Endometrial microvascular endothelial cells (primary cell): ENCODE data around the gene NBL1. TPM values are rescaled to one million over a fixed set of nuclear protein-coding genes. Genes with fewer than 3 reads are reported as not detected.

Source experiments
- in situ Hi-C: cut with HindIII; loops from 2 replicates; pipeline ENCODE4 v1.10.0; 2017; ENCODE audit warnings: low sequenced_read_pairs, low pct_unique_long_range_greater_than_20kb; ENCODE audit errors: inconsistent ontology term
- total RNA-seq: library from RNA; depleted of rRNA; stranded (reverse); fragments of >200 nt; gene quantifications from one replicate; pipeline ENCODE4 v1.2.3, GENCODE V29; 2015; ENCODE audit errors: inconsistent ontology term

The NBL1 gene
- total RNA-seq, 1 donor from 2014 or later = 50.8 TPM

DNA sequence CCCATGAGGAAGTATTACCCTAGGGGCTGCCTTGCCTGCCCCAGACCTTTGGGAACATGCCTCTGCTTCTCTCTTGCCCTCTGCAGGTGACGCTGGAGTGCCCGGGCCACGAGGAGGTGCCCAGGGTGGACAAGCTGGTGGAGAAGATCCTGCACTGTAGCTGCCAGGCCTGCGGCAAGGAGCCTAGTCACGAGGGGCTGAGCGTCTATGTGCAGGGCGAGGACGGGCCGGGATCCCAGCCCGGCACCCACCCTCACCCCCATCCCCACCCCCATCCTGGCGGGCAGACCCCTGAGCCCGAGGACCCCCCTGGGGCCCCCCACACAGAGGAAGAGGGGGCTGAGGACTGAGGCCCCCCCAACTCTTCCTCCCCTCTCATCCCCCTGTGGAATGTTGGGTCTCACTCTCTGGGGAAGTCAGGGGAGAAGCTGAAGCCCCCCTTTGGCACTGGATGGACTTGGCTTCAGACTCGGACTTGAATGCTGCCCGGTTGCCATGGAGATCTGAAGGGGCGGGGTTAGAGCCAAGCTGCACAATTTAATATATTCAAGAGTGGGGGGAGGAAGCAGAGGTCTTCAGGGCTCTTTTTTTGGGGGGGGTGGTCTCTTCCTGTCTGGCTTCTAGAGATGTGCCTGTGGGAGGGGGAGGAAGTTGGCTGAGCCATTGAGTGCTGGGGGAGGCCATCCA lies 12.8 kb downstream of the NBL1 start:
- in situ Hi-C loops = no loop called here

DNA sequence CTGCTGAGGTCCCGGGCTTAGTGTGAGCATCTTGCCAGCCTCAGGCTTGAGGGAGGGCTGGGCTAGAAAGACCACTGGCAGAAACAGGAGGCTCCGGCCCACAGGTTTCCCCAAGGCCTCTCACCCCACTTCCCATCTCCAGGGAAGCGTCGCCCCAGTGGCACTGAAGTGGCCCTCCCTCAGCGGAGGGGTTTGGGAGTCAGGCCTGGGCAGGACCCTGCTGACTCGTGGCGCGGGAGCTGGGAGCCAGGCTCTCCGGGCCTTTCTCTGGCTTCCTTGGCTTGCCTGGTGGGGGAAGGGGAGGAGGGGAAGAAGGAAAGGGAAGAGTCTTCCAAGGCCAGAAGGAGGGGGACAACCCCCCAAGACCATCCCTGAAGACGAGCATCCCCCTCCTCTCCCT lies 13.4 kb downstream of the NBL1 start:
- in situ Hi-C loops = no loop called here

DNA sequence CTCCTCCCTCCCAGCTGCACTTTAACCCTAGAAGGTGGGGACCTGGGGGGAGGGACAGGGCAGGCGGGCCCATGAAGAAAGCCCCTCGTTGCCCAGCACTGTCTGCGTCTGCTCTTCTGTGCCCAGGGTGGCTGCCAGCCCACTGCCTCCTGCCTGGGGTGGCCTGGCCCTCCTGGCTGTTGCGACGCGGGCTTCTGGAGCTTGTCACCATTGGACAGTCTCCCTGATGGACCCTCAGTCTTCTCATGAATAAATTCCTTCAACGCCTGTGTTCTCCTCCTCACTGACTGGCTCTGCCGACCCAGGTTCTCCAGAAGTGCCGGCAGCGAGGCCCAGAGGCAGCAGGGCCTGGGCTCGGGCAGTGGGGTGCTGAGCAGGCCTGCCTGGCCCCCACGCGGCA lies 14.1 kb downstream of the NBL1 start:
- in situ Hi-C loops = no loop called here

DNA sequence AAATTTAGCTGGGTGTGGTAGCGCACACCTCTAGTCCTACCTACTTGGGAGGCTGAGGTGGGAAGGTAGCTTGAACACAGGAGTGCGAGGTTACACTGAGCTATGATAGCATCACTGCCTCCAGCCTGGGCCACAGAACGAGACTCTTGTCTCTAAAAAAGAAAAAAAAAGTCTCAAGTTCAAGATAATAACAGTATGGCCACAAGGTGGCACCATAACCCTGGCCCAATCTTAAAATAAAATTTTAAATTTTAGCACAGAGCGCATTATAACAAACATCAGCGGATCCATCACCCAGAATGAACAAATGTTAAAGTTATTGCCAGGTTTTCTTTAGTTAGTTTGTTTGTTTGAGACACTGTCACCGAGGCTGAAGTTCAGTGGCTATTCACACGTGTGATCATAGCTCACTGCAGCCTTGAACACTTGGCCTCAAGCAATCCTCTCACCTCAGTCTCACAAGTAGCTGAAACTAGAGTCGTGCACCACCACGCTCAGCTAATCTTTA lies 17.7 kb downstream of the NBL1 start:
- in situ Hi-C loops = no loop called here

DNA sequence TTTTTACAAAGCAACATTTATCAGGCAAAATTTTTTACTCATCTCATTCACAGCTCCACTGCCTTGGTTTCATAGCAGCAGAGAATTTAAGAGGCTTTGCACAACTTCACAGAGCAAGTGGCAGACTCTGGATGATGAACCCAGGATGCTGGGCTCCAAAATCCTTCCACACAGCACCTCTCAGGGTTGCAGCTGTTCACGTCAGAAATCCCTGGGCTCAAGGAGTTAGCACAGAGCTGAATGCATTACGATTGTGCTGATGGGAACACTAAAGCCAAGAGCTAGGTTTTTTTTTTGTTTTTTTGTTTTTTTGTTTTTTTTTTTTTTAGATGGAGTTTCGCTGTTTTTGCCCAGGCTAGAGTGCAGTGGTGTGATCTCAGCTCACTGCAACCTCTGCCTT lies 18.2 kb downstream of the NBL1 start:
- in situ Hi-C loops = no loop called here

DNA sequence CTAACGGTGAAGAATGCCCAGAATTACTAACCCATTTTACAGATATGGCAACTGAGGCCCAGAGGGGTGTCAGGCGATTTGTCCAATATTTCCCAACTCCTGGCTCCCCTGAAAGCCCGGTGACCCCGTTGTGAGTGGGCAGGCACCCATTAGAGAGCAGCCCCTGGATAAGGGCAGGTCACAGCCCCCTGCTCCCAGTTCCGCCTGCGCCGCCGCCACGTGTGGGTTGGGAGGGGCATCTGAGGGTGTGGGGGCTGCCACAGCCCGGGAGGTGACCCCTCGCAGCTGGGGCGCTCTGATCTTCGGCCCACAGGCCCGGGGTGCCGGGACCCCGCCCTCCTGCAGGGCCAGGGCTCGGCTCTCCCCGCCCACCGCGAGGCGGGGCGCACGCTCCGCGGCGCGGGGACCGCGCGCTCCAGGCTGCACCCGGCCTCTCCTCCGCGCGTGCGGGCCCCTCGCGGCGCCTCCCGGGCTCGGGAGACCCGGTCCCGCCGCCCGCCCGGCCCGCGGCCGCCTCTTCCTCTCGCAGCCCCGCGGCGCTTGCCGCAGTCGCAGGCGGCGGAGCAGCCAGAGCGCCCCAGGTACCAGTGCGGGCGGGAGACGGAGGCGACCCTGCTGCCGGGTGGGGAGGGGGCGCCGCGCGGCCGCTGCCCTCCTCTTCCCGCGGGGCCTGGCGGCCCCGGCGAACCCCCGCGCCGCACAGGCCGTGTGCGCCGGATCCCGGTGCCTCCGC lies 20.5 kb downstream of the NBL1 start, which contains the start of gene HTR6:
Gene HTR6, plus strand, starts transcription at position 423 of the 733 bp plus-strand sequence. CDS start 879 bp downstream, outside the sequence.
- in situ Hi-C loops = no loop called here

DNA sequence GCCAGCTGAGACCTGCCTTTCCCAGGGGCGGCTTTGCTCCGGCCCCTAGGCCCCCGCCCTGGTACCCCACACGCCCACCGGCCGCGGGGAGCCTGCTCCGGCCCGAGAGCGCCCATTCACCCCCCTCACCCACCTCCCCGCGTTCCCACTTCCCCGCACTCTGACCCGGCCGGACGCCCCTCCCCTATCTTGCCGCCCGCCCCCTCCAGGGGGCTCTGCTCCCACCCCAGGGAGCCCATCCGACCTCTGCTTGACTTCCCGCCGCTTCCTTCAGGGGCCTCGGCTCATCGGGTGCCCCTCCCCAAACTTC lies 21.0 kb downstream of the NBL1 start:
- in situ Hi-C loops = no loop called here

DNA sequence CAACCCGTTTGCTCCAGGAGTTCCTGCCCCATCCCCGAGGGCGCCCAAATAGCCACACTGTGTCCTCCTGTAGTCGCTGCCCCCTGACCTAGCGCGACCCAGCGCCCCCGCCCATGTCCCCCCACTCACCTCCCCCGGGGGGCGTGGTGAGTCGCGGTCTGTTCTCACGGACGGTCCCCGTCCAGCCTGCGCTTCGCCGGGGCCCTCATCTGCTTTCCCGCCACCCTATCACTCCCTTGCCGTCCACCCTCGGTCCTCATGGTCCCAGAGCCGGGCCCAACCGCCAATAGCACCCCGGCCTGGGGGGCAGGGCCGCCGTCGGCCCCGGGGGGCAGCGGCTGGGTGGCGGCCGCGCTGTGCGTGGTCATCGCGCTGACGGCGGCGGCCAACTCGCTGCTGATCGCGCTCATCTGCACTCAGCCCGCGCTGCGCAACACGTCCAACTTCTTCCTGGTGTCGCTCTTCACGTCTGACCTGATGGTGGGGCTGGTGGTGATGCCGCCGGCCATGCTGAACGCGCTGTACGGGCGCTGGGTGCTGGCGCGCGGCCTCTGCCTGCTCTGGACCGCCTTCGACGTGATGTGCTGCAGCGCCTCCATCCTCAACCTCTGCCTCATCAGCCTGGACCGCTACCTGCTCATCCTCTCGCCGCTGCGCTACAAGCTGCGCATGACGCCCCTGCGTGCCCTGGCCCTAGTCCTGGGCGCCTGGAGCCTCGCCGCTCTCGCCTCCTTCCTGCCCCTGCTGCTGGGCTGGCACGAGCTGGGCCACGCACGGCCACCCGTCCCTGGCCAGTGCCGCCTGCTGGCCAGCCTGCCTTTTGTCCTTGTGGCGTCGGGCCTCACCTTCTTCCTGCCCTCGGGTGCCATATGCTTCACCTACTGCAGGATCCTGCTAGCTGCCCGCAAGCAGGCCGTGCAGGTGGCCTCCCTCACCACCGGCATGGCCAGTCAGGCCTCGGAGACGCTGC lies 21.7 kb downstream of the NBL1 start:
- in situ Hi-C loops = no loop called here

DNA sequence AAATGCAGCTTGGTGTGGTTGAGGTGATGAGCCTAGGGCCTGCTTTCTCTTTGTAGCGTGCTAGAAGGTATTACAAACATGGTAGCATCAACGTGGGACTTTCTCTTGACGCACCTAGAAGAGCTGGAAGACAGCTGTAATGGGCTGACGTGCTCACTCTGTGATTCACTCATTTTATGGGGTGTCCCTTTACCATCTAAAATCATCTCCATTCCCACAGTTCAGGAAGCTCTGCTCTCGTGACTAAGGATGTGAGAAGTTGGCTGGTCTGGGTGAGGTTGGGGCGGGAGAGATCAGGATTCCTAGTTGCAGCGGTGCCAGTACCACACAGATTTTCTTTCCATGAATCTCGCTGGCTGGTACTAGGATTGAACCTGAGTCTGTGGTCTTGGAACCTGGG lies 24.8 kb downstream of the NBL1 start:
- in situ Hi-C loops = no loop called here

DNA sequence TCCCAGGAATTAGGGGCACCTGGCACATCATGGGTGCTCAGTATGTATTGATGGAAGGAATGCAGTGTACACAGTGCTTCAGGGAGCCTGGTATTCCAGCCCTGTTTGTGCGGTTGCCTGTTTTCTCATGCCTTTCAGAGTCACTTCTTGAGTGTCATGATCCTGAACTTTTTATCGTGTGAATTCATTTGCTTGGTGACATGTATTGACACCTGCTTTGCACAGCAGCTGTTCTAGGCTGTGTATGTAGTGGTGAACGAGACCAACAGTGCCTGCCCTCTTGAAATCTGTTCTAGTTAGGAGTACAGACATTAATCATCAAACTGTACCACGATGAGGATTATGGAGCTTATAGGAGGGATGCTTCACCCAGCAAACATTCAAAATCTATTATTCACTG lies 26.7 kb downstream of the NBL1 start:
- in situ Hi-C loops = no loop called here

DNA sequence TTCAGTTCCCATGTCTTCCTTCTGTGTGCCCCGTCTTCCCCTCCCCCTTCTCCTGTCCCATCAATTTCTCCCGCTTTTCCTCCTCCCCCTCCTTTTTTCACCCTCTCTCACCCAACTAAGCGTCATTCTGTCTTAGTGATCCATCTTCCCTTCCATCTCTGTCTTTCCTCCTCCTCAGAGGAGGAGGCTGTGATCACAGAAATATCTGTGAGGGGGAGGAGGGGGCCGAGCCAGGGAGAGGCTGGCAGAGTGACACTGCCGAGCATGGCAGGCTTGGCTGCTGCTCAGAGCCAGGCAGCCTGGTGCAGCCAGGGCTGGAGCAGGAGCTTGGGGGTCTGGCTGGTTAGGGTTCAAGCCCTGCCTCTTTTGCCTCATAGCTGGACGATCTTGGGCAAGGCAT lies 28.1 kb downstream of the NBL1 start:
- in situ Hi-C loops = no loop called here

DNA sequence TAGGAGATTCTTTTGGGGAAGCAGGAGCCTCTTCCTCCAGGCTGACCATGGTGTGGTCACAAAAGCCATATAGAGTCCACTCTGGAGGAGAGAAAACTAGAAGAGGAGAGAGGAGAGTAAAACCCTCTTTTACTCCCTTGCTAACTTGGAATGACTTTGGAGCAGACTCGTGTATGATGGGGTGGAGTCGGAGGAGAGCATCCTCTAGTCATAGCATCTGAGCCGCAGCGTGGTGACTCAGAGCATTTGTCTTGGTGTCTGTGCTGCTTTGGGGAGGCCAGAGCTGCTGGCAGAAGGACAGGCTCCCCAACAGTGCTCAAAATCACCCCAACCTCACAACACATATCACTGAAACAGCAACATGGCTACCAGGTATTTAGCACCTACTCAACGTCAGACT lies 31.7 kb downstream of the NBL1 start:
- in situ Hi-C loops = no loop called here

DNA sequence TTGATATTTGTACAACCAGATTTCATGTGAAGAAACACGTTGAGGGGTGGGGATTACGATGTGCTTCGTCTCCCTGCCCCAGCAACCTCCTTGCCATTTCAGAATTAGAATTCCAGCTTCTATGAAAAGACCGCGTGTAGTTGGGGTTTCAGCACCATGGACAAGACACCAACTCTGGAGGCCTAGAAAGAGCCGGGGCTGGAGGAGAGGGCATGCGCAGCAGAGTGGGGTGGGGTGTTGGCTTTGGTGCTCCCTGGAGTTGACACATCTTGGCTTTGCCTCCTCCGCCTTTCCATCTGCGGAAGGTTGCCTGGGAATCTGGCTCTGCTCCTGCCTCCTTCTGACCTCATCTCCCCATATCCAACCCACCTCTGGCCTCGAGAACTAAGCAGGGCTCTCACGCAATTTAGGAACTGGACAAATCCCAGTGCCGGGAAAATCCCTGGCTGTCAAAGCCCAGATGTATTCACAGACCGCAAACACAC lies 32.4 kb downstream of the NBL1 start:
- in situ Hi-C loops = no loop called here

DNA sequence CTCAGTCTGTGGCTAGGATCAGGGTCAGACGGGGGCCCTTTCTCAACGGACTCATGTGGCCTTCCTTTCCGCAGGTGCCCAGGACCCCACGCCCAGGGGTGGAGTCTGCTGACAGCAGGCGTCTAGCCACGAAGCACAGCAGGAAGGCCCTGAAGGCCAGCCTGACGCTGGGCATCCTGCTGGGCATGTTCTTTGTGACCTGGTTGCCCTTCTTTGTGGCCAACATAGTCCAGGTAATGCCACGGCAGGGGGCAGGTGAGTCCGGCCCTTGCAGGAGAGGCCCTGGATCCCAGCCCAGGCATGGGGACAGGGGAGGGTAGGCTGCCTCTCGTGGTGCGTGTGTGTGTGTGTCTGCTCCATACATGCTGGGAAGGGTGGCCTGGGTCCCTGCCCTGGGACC lies 34.4 kb downstream of the NBL1 start:
- in situ Hi-C loops = no loop called here

DNA sequence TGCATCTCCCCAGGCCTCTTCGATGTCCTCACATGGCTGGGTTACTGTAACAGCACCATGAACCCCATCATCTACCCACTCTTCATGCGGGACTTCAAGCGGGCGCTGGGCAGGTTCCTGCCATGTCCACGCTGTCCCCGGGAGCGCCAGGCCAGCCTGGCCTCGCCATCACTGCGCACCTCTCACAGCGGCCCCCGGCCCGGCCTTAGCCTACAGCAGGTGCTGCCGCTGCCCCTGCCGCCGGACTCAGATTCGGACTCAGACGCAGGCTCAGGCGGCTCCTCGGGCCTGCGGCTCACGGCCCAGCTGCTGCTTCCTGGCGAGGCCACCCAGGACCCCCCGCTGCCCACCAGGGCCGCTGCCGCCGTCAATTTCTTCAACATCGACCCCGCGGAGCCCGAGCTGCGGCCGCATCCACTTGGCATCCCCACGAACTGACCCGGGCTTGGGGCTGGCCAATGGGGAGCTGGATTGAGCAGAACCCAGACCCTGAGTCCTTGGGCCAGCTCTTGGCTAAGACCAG lies 34.9 kb downstream of the NBL1 start:
- in situ Hi-C loops = no loop called here

DNA sequence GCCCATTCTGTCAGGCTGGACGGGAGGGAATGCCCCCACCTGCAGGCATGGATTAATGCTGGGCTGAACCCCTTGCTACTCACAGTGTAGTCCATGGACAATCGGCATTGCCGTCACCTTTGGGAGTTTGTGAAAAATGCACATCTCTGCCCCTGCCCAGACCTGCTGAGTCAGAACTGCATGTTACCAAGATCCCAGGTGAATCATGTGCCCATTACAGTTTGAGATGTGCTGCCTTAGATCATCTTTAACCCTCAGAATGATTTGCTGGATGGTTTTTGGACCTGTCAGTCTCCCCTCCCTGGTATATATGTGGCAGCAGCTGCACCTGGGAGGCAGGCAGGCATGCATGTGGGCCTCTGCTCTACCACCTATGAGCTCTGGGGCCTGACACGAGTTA lies 35.6 kb downstream of the NBL1 start:
- in situ Hi-C loops = no loop called here

DNA sequence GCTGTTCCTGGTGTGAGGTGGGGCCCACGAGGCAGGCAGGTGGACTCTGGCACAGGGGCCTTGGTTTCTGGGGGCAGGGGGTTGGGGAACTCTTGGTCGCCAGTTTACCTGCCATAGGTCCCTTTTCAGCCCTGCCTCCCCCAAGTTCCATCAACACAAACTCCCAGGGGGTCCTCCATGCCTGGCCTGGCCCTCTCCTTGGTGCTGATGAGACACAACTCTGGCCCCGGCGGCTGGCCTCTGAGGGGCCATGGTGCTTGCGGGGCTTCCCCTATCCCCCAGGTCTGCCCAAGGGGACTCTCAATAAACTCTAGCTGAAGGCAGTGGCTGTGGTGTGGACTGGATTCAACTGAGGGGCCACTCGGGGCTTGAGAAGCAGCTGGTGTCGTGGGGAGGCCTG lies 36.5 kb downstream of the NBL1 start:
- in situ Hi-C loops = no loop called here

DNA sequence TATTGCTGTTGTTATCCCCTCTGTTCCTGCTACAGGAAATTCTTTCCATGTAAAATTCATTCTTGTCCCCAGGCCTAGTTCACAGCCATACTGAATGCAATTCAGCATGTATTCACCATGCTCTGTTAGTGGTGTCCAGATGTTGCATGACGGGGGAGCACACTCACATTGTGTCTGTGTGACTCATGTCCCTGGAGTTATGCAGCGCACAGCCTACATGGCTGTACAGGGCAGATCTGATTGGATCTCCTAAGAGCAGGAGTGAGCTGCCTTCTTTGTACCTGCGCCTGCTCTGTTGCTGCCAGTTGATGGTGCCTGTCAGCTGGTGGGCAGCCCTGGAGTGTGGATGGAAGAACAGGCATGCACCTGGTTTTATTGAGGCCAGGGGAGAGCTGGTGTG lies 38.1 kb downstream of the NBL1 start:
- in situ Hi-C loops = no loop called here

DNA sequence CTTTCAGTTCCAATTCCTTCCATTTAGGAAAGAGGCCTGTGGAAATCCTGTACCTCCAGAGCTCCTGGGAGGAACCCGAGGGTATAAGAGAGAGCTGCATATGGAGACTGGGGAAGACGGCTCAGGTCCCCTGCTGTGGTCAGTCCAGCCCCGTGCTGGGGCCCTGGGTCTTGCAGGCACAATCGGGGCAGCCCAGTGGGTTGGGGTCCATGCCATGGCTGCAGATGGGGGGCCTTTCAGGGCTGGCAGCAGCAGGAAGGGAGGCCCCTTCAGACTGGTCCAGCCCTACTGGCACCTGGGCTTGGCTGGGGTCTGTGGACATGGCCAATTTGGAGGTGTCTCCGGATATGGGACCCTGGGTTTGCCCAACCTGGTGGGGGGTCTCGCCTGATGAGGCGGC lies 38.8 kb downstream of the NBL1 start:
- in situ Hi-C loops = no loop called here
